GM21528 (cell line): Measurements from ENCODE around the gene ZNF106.

Experiments
- ATAC-seq: cut with Tn5 transposase; IDR thresholded peaks from one replicate; pipeline ENCODE4 v1.9.1; 2021; ENCODE audit warnings: mild to moderate bottlenecking, moderate library complexity; ENCODE audit not compliant: unreplicated experiment, low FRiP score

The ZNF106 gene

DNA sequence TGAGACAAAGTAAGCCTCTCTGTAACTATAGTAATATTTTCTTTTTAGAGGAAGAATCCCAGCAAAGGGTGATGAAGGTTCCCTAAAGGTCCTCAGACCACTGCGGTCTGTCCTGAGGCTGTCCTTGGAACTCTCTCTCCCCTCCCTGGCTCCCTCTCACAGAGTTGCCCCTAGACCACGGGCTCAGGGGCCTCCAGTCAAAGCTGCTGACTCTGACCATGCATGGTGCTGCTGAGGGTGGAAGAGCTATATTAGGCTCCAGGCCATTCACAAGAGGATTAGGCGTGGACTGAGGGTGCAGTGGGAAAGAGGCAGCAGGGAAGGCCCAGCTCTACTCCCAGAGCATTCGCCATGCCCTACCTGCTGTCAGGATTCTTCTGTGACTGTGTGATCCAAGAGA, 117.0 kb downstream of the ZNF106 start:
- ATAC-seq = no peak

DNA sequence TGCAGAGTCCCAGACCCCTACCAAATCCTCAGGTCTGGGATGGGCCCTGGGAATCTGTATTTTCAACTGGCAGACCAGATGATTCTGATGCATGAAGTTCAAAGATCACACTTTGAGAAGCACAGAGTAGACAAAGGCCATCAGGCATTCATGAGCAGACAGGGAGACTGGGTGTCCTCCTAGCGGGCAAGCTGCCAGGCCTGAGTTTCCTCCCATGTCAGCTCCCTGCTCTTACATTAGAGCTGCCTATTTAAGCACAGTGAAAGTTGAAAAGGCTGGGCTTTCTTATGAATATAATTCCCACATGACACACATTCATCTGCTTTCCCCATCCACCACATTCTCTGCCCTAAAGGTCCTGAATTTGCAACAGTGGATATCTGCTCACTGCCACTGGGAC, 117.7 kb downstream of the ZNF106 start:
- ATAC-seq = no peak

DNA sequence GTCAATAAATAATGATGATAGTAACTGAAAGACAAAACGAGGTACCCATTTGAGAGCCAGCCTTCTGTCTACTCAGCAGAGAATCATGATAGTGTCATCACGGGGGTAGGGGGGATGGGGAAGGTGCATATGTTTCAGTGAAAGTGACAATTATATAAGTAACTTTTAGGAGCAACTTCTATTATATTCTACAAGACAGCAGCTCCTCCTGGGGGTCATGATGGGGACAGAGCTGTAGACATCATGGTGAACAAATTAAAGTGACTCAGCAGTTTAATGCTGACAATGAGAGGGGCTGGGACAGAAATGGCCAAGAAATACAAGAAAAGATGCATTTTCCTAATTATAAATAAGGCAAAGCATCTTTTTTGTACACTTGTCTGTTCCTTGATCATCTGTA, 119.8 kb downstream of the ZNF106 start:
- no peak for ATAC-seq

DNA sequence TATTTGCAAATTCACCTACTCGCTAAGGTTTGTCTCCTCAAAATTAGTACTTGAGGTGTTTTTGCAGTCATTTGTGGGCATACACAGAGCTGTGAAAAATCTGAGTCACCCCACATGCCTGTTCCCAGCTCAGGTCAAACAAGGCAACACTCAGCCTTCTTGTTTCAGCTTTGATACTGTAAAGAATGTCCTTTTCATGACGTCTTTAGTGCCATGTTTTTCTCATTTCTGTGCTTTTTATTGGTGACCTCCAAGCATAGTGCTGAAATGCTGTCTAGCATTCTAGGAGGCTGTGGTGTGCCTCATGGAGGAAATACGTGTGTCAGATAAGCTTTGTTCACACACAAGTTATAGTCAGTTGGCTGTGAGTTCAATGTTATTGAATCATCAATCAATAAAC, 122.8 kb downstream of the ZNF106 start:
- ATAC-seq = no peak

DNA sequence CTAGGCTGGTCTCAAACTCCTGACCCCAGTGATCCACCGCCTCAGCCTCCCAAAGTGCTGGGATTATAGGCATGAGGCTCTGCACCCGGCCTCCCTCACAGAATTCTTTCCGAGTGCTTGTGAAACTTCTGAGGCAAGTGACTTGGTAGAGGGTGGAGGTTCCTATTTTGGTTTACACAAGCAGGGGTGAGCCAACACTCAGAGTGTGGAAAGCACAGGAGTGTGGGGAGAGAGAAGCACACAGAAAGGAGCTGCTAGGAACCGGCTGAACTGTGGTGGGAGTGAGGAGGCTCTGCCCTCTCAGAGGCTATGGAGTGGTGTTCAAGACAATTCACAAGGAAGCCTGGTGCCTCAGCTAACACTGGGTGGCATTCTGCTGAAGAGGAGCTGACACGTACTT, 123.9 kb downstream of the ZNF106 start:
- ATAC-seq = no peak

DNA sequence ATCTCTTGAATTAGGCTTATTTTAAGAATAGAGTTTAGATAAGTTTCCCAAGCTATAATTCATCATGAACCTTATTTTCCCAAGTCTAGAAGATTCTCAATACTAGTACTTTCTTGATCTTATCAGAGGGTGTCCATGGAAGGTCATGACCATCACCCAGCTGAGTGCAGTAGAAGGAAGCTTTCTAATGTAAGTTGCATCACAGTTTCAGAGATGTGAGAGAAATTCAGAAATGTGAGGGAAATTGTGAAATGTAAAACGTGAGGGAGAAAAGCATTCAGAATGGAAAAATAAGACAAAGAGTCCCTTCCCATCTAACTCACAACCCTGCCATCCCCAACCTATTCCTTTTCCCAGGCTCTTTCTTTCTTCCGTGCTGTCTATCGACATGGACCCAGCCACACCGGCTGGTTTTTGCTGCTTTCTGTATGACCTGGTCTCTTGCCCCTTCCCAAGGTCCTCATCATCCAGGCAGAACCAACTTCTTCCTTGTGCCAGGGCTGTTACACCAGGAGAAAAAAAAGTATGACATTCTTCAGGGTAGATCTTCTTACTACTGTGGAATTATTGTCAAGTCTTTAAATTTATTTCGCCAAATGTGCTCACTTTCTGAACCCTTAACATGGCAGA, 124.9 kb downstream of the ZNF106 start:
- no peak for ATAC-seq

DNA sequence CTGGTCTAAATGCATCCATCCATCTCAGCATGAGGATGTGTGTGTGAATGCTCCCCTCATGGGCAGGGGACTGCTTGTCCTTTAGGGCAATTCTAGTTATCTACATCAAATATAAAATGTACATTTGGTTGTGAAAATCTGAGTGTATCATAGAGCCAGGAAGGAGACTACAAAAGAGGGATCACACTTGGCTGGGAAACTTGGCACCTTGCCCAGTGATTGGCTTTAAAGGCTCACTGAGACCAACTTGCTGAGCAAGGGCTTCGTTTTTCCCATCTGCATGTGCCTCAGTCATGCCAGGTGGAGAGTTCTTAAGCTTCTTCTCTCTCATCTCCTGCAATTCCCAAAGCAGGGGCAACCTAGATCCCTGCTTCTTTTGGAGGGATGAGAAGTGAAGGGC, 126.4 kb downstream of the ZNF106 start:
- ATAC-seq = no peak

DNA sequence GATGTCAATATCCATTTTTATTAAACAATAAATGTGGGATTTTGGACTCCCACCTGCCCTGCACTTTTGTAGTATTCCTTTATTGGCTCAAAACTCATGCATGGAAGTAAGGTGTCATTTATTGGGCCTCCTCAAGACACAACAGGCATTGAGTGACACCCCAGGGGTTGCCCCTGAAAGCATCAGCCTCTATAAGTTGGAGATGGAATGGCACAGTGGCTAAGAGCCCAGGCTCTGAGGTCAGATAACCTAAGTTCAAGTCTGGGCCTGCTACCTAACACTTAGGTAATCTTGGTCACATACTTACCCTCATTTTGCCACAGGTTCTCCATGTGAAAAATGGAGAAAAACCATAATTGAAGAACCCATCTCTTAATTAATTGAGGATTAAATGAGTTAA, 127.0 kb downstream of the ZNF106 start:
- no peak for ATAC-seq

DNA sequence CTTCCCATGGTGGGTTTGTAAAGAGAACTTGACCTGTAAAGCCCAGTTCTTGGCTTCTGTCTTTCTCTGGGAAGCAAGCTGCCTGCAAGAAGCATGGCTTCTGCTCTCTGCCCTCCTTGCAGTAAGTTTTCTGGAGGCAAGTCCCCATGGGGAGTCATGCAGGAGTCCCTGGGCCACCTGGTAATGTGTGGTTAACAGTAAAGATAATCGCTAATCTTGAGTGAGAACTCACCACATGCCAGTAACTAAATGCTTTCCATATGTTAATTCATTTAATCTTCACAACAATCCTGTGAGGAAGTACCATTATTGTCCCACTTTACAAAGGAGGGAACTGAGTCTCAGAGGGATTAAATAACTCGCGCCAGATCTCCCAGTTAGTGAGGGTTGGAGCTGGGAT, 127.5 kb downstream of the ZNF106 start:
- ATAC-seq = no peak
